Fibroblast of skin of left quadriceps (primary cell): ENCODE data around the gene ALDH5A1.
A peak's percentile ranks its signal among the peaks of the same experiment; 100 is the strongest.

Experiments
- DNase-seq, 2 experiments: peaks; one replicate each; pipeline ENCODE4 v3.0.0-alpha.2; 2013; ENCODE audit warnings: low read depth in 2 of 2

ALDH5A1 gene

DNA sequence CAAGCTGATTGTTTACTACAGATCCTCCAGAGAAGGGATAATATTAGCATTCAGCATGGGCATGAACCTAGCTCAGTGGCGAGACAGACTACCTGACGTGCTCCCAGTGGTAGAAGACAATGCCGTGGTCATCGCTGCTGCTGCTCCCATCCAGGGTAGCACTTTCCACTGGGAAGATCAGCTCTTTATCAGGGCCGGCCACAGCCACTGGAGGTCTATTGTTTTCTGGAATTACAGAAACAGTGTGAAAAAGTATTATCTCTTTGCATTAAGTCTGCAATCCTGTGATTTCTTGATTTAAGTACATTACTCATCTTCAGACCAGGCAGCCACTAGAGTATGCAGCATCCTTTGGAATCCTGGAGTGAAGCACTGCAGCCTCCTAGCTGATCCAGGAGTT, 75.0 kb downstream of the ALDH5A1 start:
- DNase-seq, result no peak

DNA sequence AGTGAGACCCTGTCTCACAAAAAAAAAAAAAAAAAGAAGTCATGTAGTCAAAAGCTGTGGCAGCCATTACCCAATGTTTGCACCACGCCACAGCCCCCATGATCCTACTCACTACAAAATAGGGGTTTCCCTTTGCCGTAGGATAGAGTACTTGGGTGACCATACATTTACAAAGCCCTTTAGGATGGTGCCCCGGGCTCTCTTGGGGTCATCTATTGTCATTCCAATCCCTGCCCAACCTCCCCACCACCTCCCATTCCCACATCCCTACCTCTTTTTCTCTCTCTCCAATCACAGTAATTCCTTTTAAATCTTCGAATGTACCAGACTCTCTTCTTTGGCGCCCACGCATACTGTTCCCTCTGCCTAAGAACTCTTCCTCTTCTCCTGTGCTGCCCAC, 76.6 kb downstream of the ALDH5A1 start:
- no peak for DNase-seq

DNA sequence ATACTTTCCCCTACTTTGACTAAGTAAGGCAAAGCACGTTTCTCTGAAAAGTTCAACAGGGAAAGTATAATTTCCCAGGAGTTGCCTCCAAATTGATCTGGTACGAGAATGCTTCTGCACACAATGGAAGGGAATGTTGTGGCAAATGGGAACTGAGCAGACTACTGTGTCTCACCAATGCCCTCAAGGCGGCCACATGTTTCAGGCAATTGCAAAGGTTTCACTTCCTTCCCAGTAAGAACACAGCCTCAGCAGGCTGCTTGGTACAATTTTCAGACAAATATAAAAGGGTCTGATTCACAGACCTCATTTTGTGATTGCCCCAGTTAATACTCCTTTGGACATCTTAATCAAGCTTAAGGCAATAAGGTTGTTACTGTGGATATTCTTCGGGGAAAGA, 80.0 kb downstream of the ALDH5A1 start:
- DNase-seq, result no peak

DNA sequence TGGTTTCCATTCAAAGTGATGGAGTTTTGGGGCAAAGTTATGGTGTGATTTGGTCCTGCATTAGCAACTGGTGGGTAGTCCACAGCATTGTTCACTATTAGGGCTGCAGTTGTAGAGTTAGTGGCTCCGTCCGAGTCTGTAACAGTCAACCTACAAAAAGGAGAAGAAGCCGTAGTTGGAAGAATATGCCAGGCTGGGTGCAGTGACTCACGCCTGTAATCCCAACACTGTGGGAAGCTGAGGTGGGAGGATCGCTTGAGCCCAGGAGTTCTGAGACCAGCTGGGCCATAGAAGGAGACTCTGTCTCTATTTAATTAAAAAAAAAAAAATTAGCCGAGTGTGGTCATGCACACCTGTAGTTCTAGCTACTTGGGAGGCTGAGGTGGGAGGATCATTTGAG, 81.7 kb downstream of the ALDH5A1 start:
- DNase-seq, result no peak

DNA sequence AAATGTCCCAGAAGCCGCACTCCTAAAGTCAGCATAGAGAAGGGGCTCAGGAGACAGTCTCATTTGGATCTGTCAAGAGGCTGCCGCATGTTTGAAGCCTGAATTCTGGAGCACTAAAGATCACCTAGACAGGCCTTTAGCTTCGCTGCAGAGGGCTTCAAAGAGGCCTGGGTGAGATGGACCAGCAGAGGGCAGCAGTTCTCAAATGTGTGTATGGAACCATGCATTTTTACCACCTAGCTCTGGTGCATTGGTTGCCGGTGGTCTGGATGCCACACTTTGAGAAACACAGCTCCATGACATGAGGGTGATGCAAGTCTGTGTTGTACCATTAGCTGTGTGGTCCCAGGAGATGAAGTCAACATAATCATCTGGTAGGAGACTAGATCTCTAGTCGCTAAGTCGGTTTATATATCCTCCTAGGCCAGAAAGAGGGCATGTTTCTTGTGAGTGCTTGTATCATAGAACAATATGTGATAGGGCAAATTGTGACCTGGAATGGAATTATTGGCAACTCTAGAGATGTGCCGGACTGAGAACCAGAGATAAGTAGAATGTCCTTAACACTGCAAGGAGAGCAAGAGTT, 86.4 kb downstream of the ALDH5A1 start:
- peak; percentile 19 to 23 for DNase-seq

DNA sequence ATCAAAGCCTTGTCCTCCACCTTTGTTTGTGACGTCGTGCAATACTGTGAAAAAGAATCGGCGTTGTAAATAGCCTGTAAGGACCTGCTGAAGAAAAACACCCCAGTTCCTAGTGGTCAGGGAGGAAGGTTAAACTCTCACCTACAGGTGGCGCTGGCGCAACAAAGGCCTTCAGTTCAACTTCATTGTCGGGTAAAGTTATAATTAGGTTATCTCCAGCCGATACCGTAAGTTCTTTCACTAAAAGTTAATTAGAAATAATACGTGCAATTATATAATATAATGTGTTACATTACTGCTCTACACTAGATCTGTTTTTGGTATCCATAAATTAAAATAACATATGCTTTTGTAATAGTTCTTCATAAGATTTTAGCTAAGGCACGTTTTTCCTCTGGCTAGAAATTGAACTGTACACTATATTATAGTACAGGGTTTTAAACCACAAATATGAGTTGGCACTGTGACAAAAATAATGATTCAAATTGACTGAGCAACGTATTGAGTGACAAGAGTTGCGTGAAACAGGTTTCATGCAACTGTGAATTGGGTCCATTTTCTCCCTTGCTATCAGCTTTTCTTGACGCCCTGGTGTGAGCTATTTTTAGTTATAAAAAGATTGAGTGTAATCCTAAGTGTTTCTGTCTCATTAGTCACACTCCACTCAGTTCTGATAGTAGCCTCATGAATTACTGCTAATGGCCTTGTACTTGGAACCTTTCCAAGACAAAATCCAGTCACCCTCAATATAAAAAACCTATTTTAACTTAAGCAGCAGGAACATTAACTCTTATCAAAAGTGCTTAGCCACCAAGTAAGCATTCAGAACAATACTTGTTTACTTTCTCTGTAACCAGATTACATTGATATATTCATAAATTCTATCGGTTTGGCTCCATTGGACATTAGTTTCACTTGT, 89.0 kb downstream of the ALDH5A1 start:
- DNase-seq, result peak; percentile 20 to 23

DNA sequence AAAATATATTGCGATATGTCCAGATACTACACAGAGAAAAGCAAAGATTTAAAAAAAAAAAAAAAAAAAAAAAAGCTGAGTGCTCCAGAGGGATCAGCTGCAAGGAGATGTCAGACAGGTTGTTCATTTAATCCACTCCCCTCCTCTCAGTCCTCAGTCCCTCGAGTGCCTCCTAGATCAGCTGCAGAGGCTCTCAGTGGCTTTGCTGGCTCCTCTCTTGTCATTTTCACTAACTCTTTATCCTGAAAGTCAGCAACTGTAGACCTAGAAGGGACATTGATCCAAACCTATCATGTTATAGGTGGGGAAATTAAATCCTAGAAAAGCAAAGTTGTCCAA, 89.6 kb downstream of the ALDH5A1 start:
- DNase-seq, result no peak
